Body of pancreas (tissue), 4 donors: ENCODE measurements around the gene ENPP1. TPM values are rescaled to one million over a fixed set of nuclear protein-coding genes. Genes with fewer than 3 reads are reported as not detected.
A peak's percentile ranks its signal among the peaks of the same experiment; 100 is the strongest.

Experiments
- ATAC-seq: fragments of 150-250 bp; one replicate; pipeline ENCODE4 v1.9.1; 2016
- DNase-seq, 4 donors: peaks; one replicate each; pipeline ENCODE4 v3.0.0-alpha.2; 2019
- H3K27ac ChIP-seq, 4 donors: fragments of 200-600 bp; sonication (generic); 1 replicate in 3 of 4; 2 replicates in 1 of 4; pipeline versions ENCODE4 v1.5.1 to v1.6.1; 2016 to 2019; ENCODE audit warnings: mild to moderate bottlenecking in 1 of 4, mixed read lengths in 1 of 4, moderate library complexity in 1 of 4
- H3K27me3 ChIP-seq, 2 donors: fragments of 200-600 bp; sonication (generic); one replicate each; pipeline ENCODE4 v1.6.0; 2016; ENCODE audit warnings: mild to moderate bottlenecking in 1 of 2
- H3K36me3 ChIP-seq, 2 donors: fragments of 200-600 bp; sonication (generic); replicated peaks in 1 of 2; 2 replicates each; pipeline ENCODE4 v1.5.1; 2016; ENCODE audit warnings: low read depth in 2 of 2; ENCODE audit not compliant: insufficient read depth in 1 of 2
- H3K4me1 ChIP-seq: fragments of 200-600 bp; sonication (generic); one replicate; pipeline ENCODE4 v1.6.0; 2016
- H3K4me3 ChIP-seq, 2 donors: fragments of 200-600 bp; sonication (generic); 1 replicate in 1 of 2; 2 replicates in 1 of 2; pipeline ENCODE4 v1.5.1; 2016 to 2019
- H3K9me3 ChIP-seq, 3 donors: fragments of 200-600 bp; sonication (generic); 1 replicate in 2 of 3; 2 replicates in 1 of 3; pipeline ENCODE4 v1.5.1; 2016
- POLR2A ChIP-seq, 3 donors: fragments of 450-650 bp; IDR thresholded peaks; one replicate each; pipeline ENCODE4 v1.6.1; 2016; ENCODE audit warnings: antibody characterized with exemption in 3 of 3, mild to moderate bottlenecking in 2 of 3
- WGBS, 2 donors: methylation state at CpG; one replicate each; pipeline ENCODE4 v1.1.5; 2017; 5-methylcytosine and 5-hydroxymethylcytosine counted together
- intact Hi-C: fragments of 100-400 bp; cut with DNase I; formaldehyde crosslinking; loops from one replicate; pipeline ENCODE4 v1.15.1; 2023
- total RNA-seq, 2 donors: library from RNA; depleted of rRNA; stranded (reverse); fragments of >200 nt; gene quantifications; one replicate each; pipeline ENCODE4 v1.1.0, GENCODE V29; 2016
- TF ChIP-seq, protein P1 (sequence below), 7 experiments: fragments of 450-650 bp in 4 of 7; fragments of 200-600 bp in 3 of 7; sonication (generic) in 3 of 7; IDR thresholded peaks; one replicate each; pipeline ENCODE4 v1.5.1; 2016 to 2019; ENCODE audit warnings: antibody characterized with exemption in 7 of 7

The ENPP1 gene
- total RNA-seq, 2 donors from 2014 or later, result 16.2 to 19.2 TPM

DNA sequence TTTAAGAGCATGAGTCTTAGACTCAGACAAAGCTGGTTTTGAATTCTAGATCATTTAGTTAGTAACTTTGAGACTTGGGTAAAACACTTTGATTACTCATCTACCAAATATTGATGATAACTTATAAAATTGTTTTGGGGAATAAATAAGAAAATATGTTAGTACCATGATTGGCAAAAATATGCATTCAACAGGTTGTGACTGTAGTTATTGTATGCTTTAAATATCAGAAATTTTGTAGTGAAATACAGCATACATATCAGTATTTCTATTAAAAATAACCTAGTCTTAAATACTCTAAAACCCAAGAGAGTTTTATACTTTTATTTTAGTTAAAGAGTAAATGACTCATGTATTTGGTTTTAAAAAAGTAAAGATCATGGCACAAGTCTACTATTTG lies 68.7 kb downstream of the ENPP1 start:
- ATAC-seq (no peak), DNase-seq (no peak)
- Histone ChIP-seq H3K36me3 (no peaks in the 10 kb centered on the region), H3K27me3 (no peaks in the 10 kb centered on the region), H3K27ac (peak overlapping the region in 2 of 4 donors; percentile 55 to 64), H3K9me3 (no peaks in the 10 kb centered on the region), H3K4me3 (no peak overlapping the region), H3K4me1 (peaks cover 10% of the 10 kb centered on the region)
- intact Hi-C loops, result no loop called here
- TF ChIP-seq POLR2A (IDR thresholded peaks at IDR 0.05), result no peak
- TF ChIP-seq, protein P1, sequence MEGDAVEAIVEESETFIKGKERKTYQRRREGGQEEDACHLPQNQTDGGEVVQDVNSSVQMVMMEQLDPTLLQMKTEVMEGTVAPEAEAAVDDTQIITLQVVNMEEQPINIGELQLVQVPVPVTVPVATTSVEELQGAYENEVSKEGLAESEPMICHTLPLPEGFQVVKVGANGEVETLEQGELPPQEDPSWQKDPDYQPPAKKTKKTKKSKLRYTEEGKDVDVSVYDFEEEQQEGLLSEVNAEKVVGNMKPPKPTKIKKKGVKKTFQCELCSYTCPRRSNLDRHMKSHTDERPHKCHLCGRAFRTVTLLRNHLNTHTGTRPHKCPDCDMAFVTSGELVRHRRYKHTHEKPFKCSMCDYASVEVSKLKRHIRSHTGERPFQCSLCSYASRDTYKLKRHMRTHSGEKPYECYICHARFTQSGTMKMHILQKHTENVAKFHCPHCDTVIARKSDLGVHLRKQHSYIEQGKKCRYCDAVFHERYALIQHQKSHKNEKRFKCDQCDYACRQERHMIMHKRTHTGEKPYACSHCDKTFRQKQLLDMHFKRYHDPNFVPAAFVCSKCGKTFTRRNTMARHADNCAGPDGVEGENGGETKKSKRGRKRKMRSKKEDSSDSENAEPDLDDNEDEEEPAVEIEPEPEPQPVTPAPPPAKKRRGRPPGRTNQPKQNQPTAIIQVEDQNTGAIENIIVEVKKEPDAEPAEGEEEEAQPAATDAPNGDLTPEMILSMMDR (IDR thresholded peaks at IDR 0.05), result no peak

DNA sequence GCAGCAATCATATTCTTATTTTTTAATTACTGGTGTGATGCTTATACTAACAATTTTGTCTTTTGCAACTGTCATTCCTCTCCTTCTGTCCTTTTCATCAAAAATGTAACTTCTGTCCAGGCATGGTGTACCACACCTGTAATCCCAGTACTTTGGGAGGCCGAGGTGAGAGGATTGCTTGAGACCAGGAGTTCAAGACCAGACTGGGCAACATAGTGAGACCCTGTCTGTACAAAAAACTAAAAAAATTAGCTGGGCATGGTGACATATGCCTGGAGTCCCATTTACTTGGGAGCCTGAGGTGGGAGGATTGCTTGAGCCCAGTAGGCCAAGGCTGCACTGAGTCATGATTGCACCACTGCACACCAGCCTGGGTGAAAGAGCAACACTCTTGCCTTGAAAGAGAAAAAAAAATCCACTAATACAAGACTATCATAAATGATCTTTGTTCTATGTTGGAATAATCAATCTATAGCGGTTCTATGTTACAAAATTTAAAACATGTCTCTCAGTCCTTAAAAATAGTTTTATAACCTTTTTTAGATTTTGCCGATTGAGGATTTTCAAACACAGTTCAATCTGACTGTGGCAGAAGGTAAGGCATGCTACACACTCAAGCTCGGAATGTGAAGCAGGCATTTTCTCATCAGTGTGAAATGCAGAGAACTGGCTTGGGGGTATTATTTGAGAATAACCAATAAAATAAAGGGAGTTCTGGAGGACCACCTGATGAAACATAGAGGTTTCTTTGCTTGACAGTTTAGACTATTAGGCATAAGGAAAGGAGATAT lies 70.4 kb downstream of the ENPP1 start:
- intact Hi-C loops, result no loop called here
- DNase-seq, result peak in 1 of 4 donors; percentile 23
- H3K9me3 ChIP-seq, result no peaks in the 10 kb centered on the region
- H3K36me3 ChIP-seq, result no peaks in the 10 kb centered on the region
- no peaks in the 10 kb centered on the region for H3K27me3 ChIP-seq
- 93 to 94% methylated on average over 4 of the region's 4 CpGs for WGBS, 2 donors
- no peak overlapping the region for H3K27ac ChIP-seq
- peaks cover 10% of the 10 kb centered on the region for H3K4me1 ChIP-seq
- no peak for TF ChIP-seq POLR2A (IDR thresholded peaks at IDR 0.05)
- TF ChIP-seq, protein P1 (IDR thresholded peaks at IDR 0.05), result no peak
- ATAC-seq, result no peak
- H3K4me3 ChIP-seq, result no peak overlapping the region

DNA sequence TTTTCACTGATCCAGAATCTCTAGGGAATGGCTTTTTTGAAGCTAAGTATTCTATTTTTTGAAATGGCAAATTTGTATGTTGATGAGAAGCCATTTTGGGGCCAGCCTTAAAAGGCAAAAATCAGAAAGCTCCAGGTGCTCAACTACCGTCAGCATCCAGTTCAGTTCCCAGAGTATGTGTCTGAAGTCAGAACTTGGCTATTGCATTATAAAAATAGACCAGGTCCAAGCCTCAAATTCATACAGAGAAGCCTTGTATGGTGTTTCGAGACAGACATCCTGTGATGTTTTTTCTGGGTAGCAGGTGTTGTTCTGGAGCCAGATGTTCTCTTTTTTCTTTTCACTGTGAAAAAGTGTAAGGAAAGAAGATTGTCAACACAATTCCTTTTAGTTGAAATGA lies 75.2 kb downstream of the ENPP1 start:
- Histone ChIP-seq H3K27me3 (no peaks in the 10 kb centered on the region), H3K9me3 (no peaks in the 10 kb centered on the region), H3K4me1 (peaks cover 5% of the 10 kb centered on the region), H3K36me3 (no peaks in the 10 kb centered on the region), H3K27ac (peak overlapping the region in 2 of 4 donors; percentile 2 to 39), H3K4me3 (no peak overlapping the region)
- no peak for TF ChIP-seq POLR2A (IDR thresholded peaks at IDR 0.05)
- TF ChIP-seq, protein P1 (IDR thresholded peaks at IDR 0.05), result no peak
- no peak for DNase-seq
- no peak for ATAC-seq
- 28 to 34% methylated on average over 2 of the region's 2 CpGs for WGBS, 2 donors
- intact Hi-C loops, result no loop called here

DNA sequence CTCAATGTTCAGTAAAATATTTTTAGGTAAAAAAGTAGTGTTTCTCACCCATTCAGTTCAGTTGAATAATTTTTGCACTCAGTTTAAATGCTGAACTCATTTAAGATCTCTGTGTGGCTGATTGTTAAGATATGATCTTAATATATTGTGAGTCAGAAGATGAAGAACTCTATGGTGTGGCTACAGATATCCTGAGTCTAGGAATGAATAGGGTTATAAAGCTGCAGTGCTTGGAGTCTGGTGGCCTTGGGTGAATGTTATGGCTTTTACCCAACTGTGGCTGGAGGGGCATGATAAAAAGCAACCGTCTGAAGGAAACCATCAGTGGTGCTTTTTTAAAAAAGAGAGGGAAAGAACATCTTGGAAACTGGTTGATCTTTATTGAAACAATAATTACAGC lies 77.4 kb downstream of the ENPP1 start:
- Histone ChIP-seq H3K4me1 (peaks cover 5% of the 10 kb centered on the region), H3K4me3 (no peak overlapping the region), H3K27ac (peak overlapping the region in 1 of 4 donors; percentile 7), H3K9me3 (no peaks in the 10 kb centered on the region), H3K27me3 (no peaks in the 10 kb centered on the region), H3K36me3 (peaks cover 0 to 1% of the 10 kb centered on the region in 2 donors)
- DNase-seq (no peak), ATAC-seq (no peak)
- WGBS, 2 donors, result 27 to 38% methylated on average over 1 of the region's 1 CpG
- intact Hi-C loops, result no loop called here
- TF ChIP-seq, protein P1 (IDR thresholded peaks at IDR 0.05), result no peak
- TF ChIP-seq POLR2A (IDR thresholded peaks at IDR 0.05), result no peak

DNA sequence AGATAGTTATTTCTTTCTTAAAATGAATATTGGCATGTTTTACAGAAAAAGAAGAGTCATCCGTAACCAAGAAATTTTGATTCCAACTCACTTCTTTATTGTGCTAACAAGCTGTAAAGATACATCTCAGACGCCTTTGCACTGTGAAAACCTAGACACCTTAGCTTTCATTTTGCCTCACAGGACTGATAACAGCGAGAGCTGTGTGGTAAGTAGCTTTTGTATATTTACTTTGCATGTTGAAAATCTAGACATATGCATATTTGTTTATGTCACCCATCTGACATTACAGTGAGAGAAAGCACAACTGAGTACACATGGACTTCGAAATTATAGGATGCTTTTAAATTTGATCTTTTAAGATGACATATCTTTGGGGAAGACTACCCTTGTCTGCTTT lies 78.7 kb downstream of the ENPP1 start:
- H3K27me3 ChIP-seq, result no peaks in the 10 kb centered on the region
- TF ChIP-seq, protein P1 (IDR thresholded peaks at IDR 0.05), result no peak
- TF ChIP-seq POLR2A (IDR thresholded peaks at IDR 0.05), result no peak
- peaks cover 5% of the 10 kb centered on the region for H3K4me1 ChIP-seq
- DNase-seq (peak in 1 of 4 donors; percentile 12), ATAC-seq (no peak)
- peak overlapping the region in 2 of 4 donors; percentile 21 to 30 for H3K27ac ChIP-seq
- no peaks in the 10 kb centered on the region for H3K9me3 ChIP-seq
- peaks cover 0 to 1% of the 10 kb centered on the region in 2 donors for H3K36me3 ChIP-seq
- intact Hi-C loops, result no loop called here
- H3K4me3 ChIP-seq, result no peak overlapping the region
- WGBS, 2 donors, result 39 to 54% methylated on average over 4 of the region's 4 CpGs
